ENCODE measurements around the gene VAV3.
"Not testable (repeated sequence)": the region's sequence is repeated elsewhere in the genome, so short reads cannot be mapped to it uniquely, and the experiment has no call there.

VAV3 gene

GRCh38 chr1:107883562-107883961 lies 81.4 kb downstream of the VAV3 start:
- DNase-seq (ENCODE audit: low spot score), result no peak

- no peak for DNase-seq (ENCODE audit: low spot score)
Observed at GRCh38 chr1:107879927-107880326, 85.1 kb downstream of the VAV3 start.

GRCh38 chr1:107879346-107879745 lies 85.6 kb downstream of the VAV3 start:
- DNase-seq (ENCODE audit: low spot score), result no peak

- DNase-seq (ENCODE audit: low spot score), result no peak
Observed at GRCh38 chr1:107877745-107878144, 87.2 kb downstream of the VAV3 start.

- peak; percentile 48 for DNase-seq (ENCODE audit: low spot score)
Observed at GRCh38 chr1:107877092-107877491, 87.9 kb downstream of the VAV3 start.

GRCh38 chr1:107875689-107876088 lies 89.3 kb downstream of the VAV3 start:
- DNase-seq (ENCODE audit: low spot score), result no peak

- DNase-seq (ENCODE audit: low spot score), result no peak
Observed at GRCh38 chr1:107874221-107874620, 90.8 kb downstream of the VAV3 start.

GRCh38 chr1:107871687-107872395 lies 93.1 kb downstream of the VAV3 start:
- peak; percentile 8 for DNase-seq (ENCODE audit: low spot score)

GRCh38 chr1:107871259-107871658 lies 93.7 kb downstream of the VAV3 start:
- DNase-seq (ENCODE audit: low spot score), result no peak

GRCh38 chr1:107870696-107871095 lies 94.3 kb downstream of the VAV3 start:
- DNase-seq (ENCODE audit: low spot score), result peak; percentile 48

GRCh38 chr1:107867897-107868296 lies 97.1 kb downstream of the VAV3 start:
- no peak for DNase-seq (ENCODE audit: low spot score)

GRCh38 chr1:107867422-107867821 lies 97.6 kb downstream of the VAV3 start:
- no peak for DNase-seq (ENCODE audit: low spot score)

- DNase-seq (ENCODE audit: low spot score), result no peak
Observed at GRCh38 chr1:107866870-107867269, 98.1 kb downstream of the VAV3 start.

GRCh38 chr1:107865627-107866026 lies 99.4 kb downstream of the VAV3 start:
- no peak for DNase-seq (ENCODE audit: low spot score)

GRCh38 chr1:107863342-107863741 lies 101.6 kb downstream of the VAV3 start:
- DNase-seq (ENCODE audit: low spot score), result no peak

GRCh38 chr1:107862064-107862463 lies 102.9 kb downstream of the VAV3 start:
- no peak for DNase-seq (ENCODE audit: low spot score)

GRCh38 chr1:107858323-107858722 lies 106.7 kb downstream of the VAV3 start:
- no peak for DNase-seq (ENCODE audit: low spot score)

- no peak for DNase-seq (ENCODE audit: low spot score)
Observed at GRCh38 chr1:107851418-107851817, 113.6 kb downstream of the VAV3 start.

- DNase-seq (ENCODE audit: low spot score), result not testable (repeated sequence)
Observed at GRCh38 chr1:107844541-107845194, 120.3 kb downstream of the VAV3 start.

- DNase-seq (ENCODE audit: low spot score), result no peak
Observed at GRCh38 chr1:107843989-107844388, 121.0 kb downstream of the VAV3 start.

GRCh38 chr1:107842241-107842640 lies 122.7 kb downstream of the VAV3 start:
- no peak for DNase-seq (ENCODE audit: low spot score)

- DNase-seq (ENCODE audit: low spot score), result no peak
Observed at GRCh38 chr1:107840725-107841124, 124.3 kb downstream of the VAV3 start.

GRCh38 chr1:107838056-107838455 lies 126.9 kb downstream of the VAV3 start:
- no peak for DNase-seq (ENCODE audit: low spot score)

- DNase-seq (ENCODE audit: low spot score), result no peak
Observed at GRCh38 chr1:107835151-107835670, 129.8 kb downstream of the VAV3 start.
